GM21526 (cell line): ENCODE results near the gene RNF126.

Source experiments
- ATAC-seq: cut with Tn5 transposase; IDR thresholded peaks from one replicate; pipeline ENCODE4 v1.9.1; 2021; ENCODE audit warnings: moderate library complexity; ENCODE audit not compliant: unreplicated experiment, low FRiP score

The RNF126 gene

DNA sequence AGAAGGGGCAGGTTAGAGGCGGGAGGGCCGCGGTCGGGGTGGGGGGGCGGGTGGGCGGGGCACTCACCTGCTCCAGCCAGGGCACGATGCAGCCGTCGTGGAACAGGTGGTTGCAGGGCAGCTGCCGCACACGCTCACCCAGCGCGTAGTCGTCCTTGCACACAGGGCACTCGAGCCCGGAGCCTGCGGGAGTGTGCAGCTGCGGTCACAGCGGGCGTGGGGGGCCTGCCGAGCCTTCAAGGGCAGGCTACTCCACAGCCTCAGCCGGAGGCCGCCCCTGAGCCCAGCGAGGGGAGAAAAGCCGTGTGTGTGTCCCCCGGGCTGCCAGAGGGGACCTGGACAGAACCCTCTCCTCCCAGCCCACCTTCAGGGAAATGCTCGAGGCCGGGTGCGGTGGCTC, 14.7 kb downstream of the RNF126 start:
- ATAC-seq, result no peak

GRCh38 chr19:647566-648284, 15.3 kb downstream of the RNF126 start:
- no peak for ATAC-seq

DNA sequence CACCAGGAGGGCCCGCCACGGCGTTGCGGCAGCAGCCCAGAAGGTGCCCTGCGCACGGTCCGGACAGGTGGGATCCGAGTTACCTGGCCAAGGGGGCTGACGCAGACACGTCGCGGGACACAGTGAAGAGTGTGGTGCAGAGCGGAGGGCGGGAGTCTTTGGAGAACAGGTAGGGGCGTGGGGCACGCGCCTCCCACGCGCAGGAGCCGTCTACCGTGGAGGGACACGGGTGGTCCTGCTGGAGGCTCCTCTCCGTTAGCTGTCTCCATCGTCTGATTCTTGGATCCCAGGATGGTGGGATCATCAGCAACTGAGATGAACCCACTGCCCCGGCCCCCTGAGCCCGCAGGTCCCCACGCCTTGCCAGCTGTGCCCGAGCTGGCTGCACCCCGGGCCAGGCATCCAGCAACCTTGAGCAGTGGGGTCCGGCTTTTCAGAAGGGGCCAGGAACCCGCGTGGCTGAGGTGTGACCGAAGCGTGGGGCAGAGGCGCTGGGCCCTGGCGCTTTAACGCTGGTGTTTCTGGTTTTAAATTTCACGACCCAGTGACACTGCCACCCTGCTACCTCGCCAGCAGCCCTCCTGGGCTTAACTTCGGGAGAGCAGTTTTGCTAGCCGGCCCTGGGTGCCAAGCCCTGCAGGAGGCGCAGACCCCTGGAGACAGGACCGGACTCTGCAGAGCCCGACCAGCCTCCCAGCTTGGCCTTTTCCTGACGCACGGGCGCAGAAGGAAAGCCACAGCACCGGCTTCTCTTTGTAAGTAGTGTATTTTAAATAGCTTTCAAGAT, 16.0 kb downstream of the RNF126 start:
- ATAC-seq, result no peak

- ATAC-seq, result no peak
These were observed 16.9 kb downstream of the RNF126 start for GRCh38 chr19:645912-646778.

DNA sequence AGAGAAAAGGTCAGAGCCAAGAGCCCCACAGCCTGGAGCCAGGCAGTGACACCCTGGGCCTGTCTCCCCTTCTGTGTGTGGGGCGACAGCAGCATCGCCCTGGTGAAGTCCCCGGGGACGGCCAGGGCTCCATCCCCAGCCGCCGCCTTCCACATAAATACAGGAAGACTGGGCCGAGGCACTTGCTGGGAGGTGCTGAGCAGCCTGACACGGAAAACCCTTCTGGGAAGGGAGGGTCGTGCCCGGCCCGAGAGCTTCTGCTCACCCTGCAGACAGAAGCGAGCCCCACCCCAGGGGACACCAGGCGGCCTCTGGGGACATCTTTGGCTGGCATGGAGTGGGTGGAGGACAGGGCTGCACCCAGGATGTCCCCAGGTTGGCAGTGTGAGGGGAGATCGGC, 18.2 kb downstream of the RNF126 start:
- no peak for ATAC-seq

- ATAC-seq, result no peak
These were observed 18.7 kb downstream of the RNF126 start for GRCh38 chr19:644363-644762.

- no peak for ATAC-seq
These were observed 19.3 kb downstream of the RNF126 start for GRCh38 chr19:643736-644135.

DNA sequence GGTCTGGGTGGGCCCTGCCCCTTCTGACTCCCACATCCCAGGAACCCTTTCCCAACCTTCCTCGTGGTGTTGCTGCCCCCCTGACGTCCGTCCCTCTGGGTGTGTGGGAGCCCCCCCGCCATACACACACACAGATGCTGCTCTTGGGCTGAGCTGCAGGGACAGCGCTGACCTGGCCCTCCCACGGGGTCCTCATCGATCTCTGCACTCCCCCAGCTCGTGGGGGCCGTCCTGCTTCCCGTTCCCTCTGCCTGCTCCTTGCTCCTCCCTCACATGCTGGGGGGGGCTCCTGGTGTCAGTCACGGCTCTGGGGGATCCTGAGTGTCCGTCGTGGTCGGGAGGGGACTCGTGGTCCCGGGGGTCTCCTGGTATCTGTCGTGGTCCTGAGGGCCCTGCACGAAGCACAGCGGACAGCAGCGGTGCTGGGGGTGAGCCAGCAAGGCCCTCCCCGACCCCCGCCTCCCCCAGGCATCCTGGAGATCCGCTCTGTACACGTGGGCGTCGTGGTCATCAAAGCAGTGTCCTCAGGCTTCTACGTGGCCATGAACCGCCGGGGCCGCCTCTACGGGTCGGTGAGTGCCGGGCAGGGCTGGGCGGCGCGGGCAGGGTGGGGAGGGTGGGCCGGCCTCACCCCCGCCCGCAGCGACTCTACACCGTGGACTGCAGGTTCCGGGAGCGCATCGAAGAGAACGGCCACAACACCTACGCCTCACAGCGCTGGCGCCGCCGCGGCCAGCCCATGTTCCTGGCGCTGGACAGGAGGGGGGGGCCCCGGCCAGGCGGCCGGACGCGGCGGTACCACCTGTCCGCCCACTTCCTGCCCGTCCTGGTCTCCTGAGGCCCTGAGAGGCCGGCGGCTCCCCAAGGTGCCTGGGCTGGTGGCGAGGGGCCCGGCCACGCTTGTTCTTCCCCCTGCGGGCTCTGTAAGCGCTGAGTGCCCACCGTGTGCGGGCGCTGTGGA, 20.0 kb downstream of the RNF126 start:
- no peak for ATAC-seq

GRCh38 chr19:641702-642101, 21.3 kb downstream of the RNF126 start:
- ATAC-seq, result no peak

GRCh38 chr19:640606-641189, 22.3 kb downstream of the RNF126 start:
- ATAC-seq, result no peak

GRCh38 chr19:640161-640558, 22.9 kb downstream of the RNF126 start:
- ATAC-seq, result peak; percentile 2

- peak; percentile 42 for ATAC-seq
These were observed 23.5 kb downstream of the RNF126 start, which contains the start of gene FGF22 for GRCh38 chr19:639253-640160. Gene FGF22, plus strand, starts transcription at chr19:639879. Its CDS starts 47 bp downstream, at chr19:639926.

GRCh38 chr19:638906-639252, 24.1 kb downstream of the RNF126 start:
- no peak for ATAC-seq

DNA sequence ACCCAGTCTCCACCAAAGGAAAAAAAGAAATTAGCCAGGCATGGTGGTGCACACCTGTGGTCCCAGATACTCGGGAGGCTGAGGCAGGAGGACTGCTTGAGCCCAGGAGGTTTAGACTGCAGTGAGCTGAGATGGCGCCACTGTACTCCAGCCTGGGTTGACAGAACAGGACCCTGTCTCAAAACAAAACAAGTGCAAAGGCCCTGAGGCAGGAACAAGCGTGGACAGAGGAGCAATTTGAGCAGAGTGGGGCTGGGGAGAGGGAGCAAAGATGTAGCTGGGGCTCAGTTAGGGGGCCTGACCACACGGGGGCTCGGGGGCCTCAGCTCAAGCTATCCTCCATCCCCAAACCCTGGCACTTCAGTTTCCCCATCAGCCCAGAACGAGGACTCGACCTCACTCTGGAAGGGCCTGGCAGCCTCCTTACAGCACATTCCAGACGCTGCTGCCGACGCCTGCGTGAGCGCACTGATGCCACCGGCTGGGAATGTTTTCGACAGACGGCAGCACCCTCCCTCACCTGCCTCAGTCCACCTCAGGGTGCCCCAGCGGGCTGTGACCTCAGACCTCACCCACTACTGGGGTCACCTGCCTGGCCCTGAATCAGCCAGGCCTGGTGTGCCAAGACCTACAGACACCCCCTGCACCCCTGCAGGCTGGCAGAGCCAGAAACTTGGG, 27.9 kb downstream of the RNF126 start:
- no peak for ATAC-seq

GRCh38 chr19:633786-634639, 29.0 kb downstream of the RNF126 start:
- ATAC-seq, result no peak

DNA sequence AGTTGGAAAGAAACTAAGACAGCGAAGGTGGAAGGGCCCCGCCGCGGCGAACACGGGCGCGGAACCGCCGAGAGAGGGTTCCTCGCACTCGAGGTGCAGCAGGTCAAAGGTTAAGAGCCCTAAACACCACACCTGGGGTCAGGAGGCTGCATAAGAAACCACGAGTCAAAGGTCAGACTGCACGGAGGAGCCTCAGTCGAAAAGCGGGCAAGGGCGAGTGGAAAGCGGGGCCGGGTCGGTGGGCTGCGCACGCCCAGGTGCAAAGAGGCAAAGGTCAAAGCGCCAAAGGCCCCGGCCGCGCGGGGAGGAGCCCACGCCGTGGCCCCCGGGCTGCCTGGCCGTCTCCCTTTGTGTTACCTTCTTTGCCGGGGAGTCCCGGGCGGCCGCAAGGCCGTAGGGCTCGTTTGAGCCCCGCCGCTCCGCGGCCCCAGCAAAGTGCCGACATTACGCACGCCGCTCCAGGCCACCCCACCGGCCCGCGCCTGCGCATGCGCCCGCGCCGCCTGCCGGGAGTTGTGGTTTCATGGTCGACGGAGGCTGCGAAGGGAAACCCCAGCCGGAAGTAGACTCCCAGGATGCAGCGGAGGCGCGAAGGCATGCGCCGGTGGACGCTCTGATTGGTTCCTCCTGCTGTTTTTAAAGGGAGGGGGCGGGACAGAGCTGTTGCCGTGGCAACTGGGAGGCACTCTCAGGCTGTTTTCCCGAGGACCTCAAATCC, 29.8 kb downstream of the RNF126 start, which contains the start of gene POLRMT:
POLRMT (minus strand) TSS at position 470 of the 718 bp plus-strand sequence; CDS start at position 445, 25 bp downstream.
- peak; percentile 76 for ATAC-seq
